Glutamatergic neuron (in vitro differentiated cells): ENCODE measurements around the gene POLK. TPM values are rescaled to one million over a fixed set of nuclear protein-coding genes. Genes with fewer than 3 reads are reported as not detected.
"Not testable (repeated sequence)": the region's sequence is repeated elsewhere in the genome, so short reads cannot be mapped to it uniquely, and the experiment has no call there.

Experiments used
- DNase-seq: peaks from one replicate; pipeline ENCODE4 v3.0.0; 2022
- H3K27ac Mint-ChIP-seq: one replicate; pipeline ENCODE4 v1.8.0; 2020; ENCODE audit warnings: mild to moderate bottlenecking, mixed read lengths, inconsistent platforms; ENCODE audit not compliant: unreplicated experiment
- H3K27me3 Mint-ChIP-seq: one replicate; pipeline ENCODE4 v1.8.0; 2020; ENCODE audit warnings: mild to moderate bottlenecking, moderate library complexity, mixed read lengths, inconsistent platforms; ENCODE audit not compliant: unreplicated experiment
- H3K36me3 Mint-ChIP-seq: one replicate; pipeline ENCODE4 v1.8.0; 2020; ENCODE audit warnings: mild to moderate bottlenecking, mixed read lengths, inconsistent platforms; ENCODE audit not compliant: unreplicated experiment
- H3K4me1 Mint-ChIP-seq: one replicate; pipeline ENCODE4 v1.8.0; 2020; ENCODE audit warnings: mild to moderate bottlenecking, low read depth, mixed read lengths, inconsistent platforms; ENCODE audit not compliant: unreplicated experiment
- H3K4me3 Mint-ChIP-seq: one replicate; pipeline ENCODE4 v1.8.0; 2020; ENCODE audit warnings: mild to moderate bottlenecking, mixed read lengths, inconsistent platforms; ENCODE audit not compliant: unreplicated experiment
- H3K9me3 Mint-ChIP-seq: one replicate; pipeline ENCODE4 v1.8.0; 2020; ENCODE audit warnings: mild to moderate bottlenecking, moderate library complexity, mixed read lengths, inconsistent platforms; ENCODE audit not compliant: unreplicated experiment
- CTCF ChIP-seq: fragments of 200-600 bp; sonication (generic); IDR thresholded peaks from one replicate; pipeline ENCODE4 v1.5.0; 2021; ENCODE audit not compliant: partially characterized antibody, unreplicated experiment
- total RNA-seq: library from RNA; stranded (reverse); fragmentation: NEBNext Ultra II Directional; extraction: Animal tissue kit (Norgen Biotek cat#: 25700); gene quantifications from one replicate; pipeline ENCODE4 v1.2.1, GENCODE V29; 2021; ENCODE audit not compliant: unreplicated experiment

The POLK gene
- total RNA-seq, 1 donor from 2014 or later, result 28.9 TPM

GRCh38 chr5:75558981-75559632, 47.4 kb downstream of the POLK start:
- peaks cover 5% of the 10 kb centered on the region for H3K9me3 Mint-ChIP-seq
- no peak overlapping the region for H3K4me3 Mint-ChIP-seq
- no peak for DNase-seq
- no peak overlapping the region for H3K27ac Mint-ChIP-seq
- no peaks in the 10 kb centered on the region for H3K27me3 Mint-ChIP-seq
- no peak for TF ChIP-seq CTCF
- peaks cover 3% of the 10 kb centered on the region for H3K4me1 Mint-ChIP-seq
- peaks cover 35% of the 10 kb centered on the region for H3K36me3 Mint-ChIP-seq

- not testable (repeated sequence) for H3K27ac Mint-ChIP-seq, H3K4me1 Mint-ChIP-seq, H3K9me3 Mint-ChIP-seq, H3K4me3 Mint-ChIP-seq, H3K27me3 Mint-ChIP-seq, DNase-seq
- H3K36me3 Mint-ChIP-seq, result peaks cover 42% of the 10 kb centered on the region
Observed at GRCh38 chr5:75560655-75561054, 49.0 kb downstream of the POLK start.

- H3K9me3 Mint-ChIP-seq, H3K27me3 Mint-ChIP-seq: not testable (repeated sequence)
Observed at GRCh38 chr5:75565991-75566709, 54.5 kb downstream of the POLK start.

DNA sequence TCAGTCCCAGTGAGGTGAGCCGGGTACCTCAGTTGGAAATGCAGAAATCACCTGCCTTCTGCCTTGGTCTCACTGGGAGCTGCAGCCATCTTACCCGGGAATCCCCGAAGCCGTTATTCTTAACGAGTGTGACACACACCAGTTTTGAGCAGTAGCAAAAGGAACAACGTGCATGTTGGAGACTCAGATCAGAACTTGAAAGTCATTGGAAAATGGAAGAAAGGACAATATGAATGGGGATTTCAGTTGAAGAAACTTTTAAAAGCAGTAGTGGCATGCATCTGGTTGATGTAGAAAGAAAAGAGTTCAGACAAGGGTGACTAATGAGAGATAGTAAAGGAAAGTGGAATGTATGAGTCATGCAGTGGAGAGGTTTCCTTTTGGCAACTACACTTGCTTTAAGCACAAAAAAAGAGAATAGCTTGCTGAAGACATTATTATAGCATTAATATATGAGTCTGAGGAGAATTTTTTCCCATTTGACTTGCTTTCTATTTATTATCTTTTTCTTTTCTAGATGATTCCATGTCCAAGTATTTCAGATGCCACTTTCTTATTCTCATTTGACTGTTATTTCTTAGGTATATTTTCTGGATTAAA, 55.1 kb downstream of the POLK start:
- Mint-ChIP-seq H3K27me3 (no peaks in the 10 kb centered on the region), H3K36me3 (peaks cover 28% of the 10 kb centered on the region), H3K9me3 (peaks cover 8% of the 10 kb centered on the region), H3K4me3 (no peak overlapping the region), H3K27ac (no peak overlapping the region), H3K4me1 (no peaks in the 10 kb centered on the region)
- no peak for TF ChIP-seq CTCF
- DNase-seq, result no peak

More at GRCh38 chr5:75565991-75566709, 54.5 kb downstream of the POLK start:
- H3K4me1 Mint-ChIP-seq, H3K4me3 Mint-ChIP-seq, DNase-seq, H3K27ac Mint-ChIP-seq: not testable (repeated sequence)
- H3K36me3 Mint-ChIP-seq, result peaks cover 32% of the 10 kb centered on the region

GRCh38 chr5:75567710-75568109, 56.0 kb downstream of the POLK start:
- H3K4me1 Mint-ChIP-seq, result no peaks in the 10 kb centered on the region
- H3K4me3 Mint-ChIP-seq, result no peak overlapping the region
- no peak for TF ChIP-seq CTCF
- H3K27ac Mint-ChIP-seq, result no peak overlapping the region
- H3K36me3 Mint-ChIP-seq, result peaks cover 21% of the 10 kb centered on the region
- DNase-seq, result no peak
- no peaks in the 10 kb centered on the region for H3K27me3 Mint-ChIP-seq
- H3K9me3 Mint-ChIP-seq, result peaks cover 5% of the 10 kb centered on the region

DNA sequence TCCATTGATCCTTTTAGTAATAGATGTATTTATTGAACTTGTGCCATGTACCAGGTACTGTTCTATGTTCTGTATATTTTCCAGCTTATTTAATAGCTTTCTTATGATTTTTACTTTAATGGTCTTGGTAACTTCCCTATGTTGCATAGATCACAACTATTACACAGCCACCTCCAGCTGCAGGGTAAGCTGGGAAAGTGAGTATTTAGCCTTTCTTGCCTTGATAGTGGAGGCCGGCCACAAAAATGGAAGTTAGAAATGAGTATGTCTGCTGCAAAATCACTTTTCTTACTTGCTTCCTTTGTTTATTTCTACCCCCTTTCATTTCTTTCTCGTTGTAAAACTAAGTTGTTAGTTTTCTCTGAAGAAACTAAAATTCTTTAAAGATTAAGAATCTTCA, 56.5 kb downstream of the POLK start:
- no peaks in the 10 kb centered on the region for H3K4me1 Mint-ChIP-seq
- peaks cover 5% of the 10 kb centered on the region for H3K9me3 Mint-ChIP-seq
- no peak for TF ChIP-seq CTCF
- DNase-seq, result no peak
- peaks cover 16% of the 10 kb centered on the region for H3K36me3 Mint-ChIP-seq
- no peak overlapping the region for H3K4me3 Mint-ChIP-seq
- no peak overlapping the region for H3K27ac Mint-ChIP-seq
- no peaks in the 10 kb centered on the region for H3K27me3 Mint-ChIP-seq
